DOHH2 (cell line): ENCODE results near the gene EHMT1.

Experiments used
- CTCF ChIP-seq: fragments of 200-600 bp; sonication (generic); IDR thresholded peaks from one replicate; pipeline ENCODE4 v1.5.1; 2014; ENCODE audit warnings: antibody characterized with exemption, mild to moderate bottlenecking, low read depth, low read length; ENCODE audit not compliant: poor library complexity, severe bottlenecking
- EZH2phosphoT487 ChIP-seq: fragments of 200-600 bp; sonication (generic); IDR thresholded peaks from 2 replicates; pipeline ENCODE4 v1.6.1; 2017; ENCODE audit warnings: borderline replicate concordance, mild to moderate bottlenecking, antibody characterized with exemption, low read length, moderate library complexity, mixed read lengths

GRCh38 chr9:137828527-137829259 is 209.9 kb downstream of the EHMT1 start:
- TF ChIP-seq CTCF: no peak
- no peak for TF ChIP-seq EZH2phosphoT487
